Mononuclear cell (primary cell): ENCODE results near the gene C15orf61. TPM values are rescaled to one million over a fixed set of nuclear protein-coding genes. Genes with fewer than 3 reads are reported as not detected.

Experiments used
- H3K27me3 ChIP-seq: 2 replicates; pipeline ENCODE4 v1.6.0; 2011; ENCODE audit warnings: low read length, control low read depth; ENCODE audit not compliant: insufficient read depth
- H3K4me1 ChIP-seq: 2 replicates; pipeline ENCODE4 v1.5.1; 2011; ENCODE audit warnings: mild to moderate bottlenecking, low read length, control low read depth; ENCODE audit not compliant: insufficient read depth
- H3K4me3 ChIP-seq: 2 replicates; pipeline ENCODE4 v1.5.1; 2011; ENCODE audit warnings: mild to moderate bottlenecking, low read length, moderate library complexity
- H3K9me3 ChIP-seq: 2 replicates; pipeline ENCODE4 v1.5.1; 2011; ENCODE audit warnings: low read depth, mild to moderate bottlenecking, control low read depth, low read length
- total RNA-seq: library from RNA; depleted of rRNA; stranded (reverse); fragments of >200 nt; gene quantifications from one replicate; pipeline ENCODE4 v1.2.3, GENCODE V29; 2012

The C15orf61 gene
- total RNA-seq, 1 donor = 5.2 TPM

GRCh38 chr15:67579164-67579563 lies 58.2 kb downstream of the C15orf61 start:
- Histone ChIP-seq H3K27me3 (no peaks in the 10 kb centered on the region), H3K9me3 (no peaks in the 10 kb centered on the region), H3K4me3 (no peak overlapping the region), H3K4me1 (no peaks in the 10 kb centered on the region)

Other genes with a start within 250 kb of the C15orf61 start
- 7.3 TPM for gene MAP2K5, start 21.6 kb downstream of the C15orf61 start, total RNA-seq